HL-60 (cell line): ENCODE measurements around the gene SMR3A.

Source experiments
- GABPA ChIP-seq: IDR thresholded peaks from 2 replicates; pipeline ENCODE4 v1.6.1; 2012; ENCODE audit warnings: low read depth
- POLR2AphosphoS5 ChIP-seq: IDR thresholded peaks from 2 replicates; pipeline ENCODE4 v1.6.1; 2012; ENCODE audit warnings: low read depth
- SPI1 ChIP-seq: IDR thresholded peaks from 2 replicates; pipeline ENCODE4 v1.6.1; 2012; ENCODE audit warnings: low read depth, mild to moderate bottlenecking, borderline replicate concordance
- TF ChIP-seq, protein P1 (sequence below): IDR thresholded peaks from one replicate; pipeline ENCODE4 v1.5.1; 2011; ENCODE audit warnings: low read length, control low read depth, inconsistent platforms; ENCODE audit not compliant: insufficient read depth
- TF ChIP-seq, protein P2 (sequence below): IDR thresholded peaks from 2 replicates; pipeline ENCODE4 v1.6.1; 2012; ENCODE audit warnings: low read depth; ENCODE audit not compliant: insufficient replicate concordance

DNA sequence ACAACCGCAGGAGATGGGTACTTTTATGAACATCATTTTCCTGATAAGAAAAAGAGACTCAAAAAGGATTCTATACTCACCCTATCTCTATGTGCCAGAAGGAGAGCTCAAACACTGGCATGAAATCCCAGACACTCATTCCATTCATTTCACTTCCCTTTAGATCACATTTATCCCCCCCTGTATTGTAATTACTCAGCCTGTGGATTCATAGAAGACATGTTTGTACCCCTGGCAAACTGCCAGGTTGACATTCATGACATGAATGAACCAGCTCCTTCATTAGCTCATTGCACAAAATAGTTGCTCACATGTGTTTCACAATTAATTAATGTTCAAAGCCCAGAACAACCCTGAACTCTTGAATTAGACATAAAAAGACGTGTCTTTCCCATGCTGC is 4.9 kb downstream of the SMR3A start:
- TF ChIP-seq, protein P1, sequence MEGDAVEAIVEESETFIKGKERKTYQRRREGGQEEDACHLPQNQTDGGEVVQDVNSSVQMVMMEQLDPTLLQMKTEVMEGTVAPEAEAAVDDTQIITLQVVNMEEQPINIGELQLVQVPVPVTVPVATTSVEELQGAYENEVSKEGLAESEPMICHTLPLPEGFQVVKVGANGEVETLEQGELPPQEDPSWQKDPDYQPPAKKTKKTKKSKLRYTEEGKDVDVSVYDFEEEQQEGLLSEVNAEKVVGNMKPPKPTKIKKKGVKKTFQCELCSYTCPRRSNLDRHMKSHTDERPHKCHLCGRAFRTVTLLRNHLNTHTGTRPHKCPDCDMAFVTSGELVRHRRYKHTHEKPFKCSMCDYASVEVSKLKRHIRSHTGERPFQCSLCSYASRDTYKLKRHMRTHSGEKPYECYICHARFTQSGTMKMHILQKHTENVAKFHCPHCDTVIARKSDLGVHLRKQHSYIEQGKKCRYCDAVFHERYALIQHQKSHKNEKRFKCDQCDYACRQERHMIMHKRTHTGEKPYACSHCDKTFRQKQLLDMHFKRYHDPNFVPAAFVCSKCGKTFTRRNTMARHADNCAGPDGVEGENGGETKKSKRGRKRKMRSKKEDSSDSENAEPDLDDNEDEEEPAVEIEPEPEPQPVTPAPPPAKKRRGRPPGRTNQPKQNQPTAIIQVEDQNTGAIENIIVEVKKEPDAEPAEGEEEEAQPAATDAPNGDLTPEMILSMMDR = no peak
- TF ChIP-seq POLR2AphosphoS5 (no peak), GABPA (no peak), SPI1 (no peak)
- TF ChIP-seq, protein P2, sequence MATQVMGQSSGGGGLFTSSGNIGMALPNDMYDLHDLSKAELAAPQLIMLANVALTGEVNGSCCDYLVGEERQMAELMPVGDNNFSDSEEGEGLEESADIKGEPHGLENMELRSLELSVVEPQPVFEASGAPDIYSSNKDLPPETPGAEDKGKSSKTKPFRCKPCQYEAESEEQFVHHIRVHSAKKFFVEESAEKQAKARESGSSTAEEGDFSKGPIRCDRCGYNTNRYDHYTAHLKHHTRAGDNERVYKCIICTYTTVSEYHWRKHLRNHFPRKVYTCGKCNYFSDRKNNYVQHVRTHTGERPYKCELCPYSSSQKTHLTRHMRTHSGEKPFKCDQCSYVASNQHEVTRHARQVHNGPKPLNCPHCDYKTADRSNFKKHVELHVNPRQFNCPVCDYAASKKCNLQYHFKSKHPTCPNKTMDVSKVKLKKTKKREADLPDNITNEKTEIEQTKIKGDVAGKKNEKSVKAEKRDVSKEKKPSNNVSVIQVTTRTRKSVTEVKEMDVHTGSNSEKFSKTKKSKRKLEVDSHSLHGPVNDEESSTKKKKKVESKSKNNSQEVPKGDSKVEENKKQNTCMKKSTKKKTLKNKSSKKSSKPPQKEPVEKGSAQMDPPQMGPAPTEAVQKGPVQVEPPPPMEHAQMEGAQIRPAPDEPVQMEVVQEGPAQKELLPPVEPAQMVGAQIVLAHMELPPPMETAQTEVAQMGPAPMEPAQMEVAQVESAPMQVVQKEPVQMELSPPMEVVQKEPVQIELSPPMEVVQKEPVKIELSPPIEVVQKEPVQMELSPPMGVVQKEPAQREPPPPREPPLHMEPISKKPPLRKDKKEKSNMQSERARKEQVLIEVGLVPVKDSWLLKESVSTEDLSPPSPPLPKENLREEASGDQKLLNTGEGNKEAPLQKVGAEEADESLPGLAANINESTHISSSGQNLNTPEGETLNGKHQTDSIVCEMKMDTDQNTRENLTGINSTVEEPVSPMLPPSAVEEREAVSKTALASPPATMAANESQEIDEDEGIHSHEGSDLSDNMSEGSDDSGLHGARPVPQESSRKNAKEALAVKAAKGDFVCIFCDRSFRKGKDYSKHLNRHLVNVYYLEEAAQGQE = no peak
